ENCODE data around the gene SIM1.

GRCh38 chr6:100353276-100354015 lies 111.3 kb downstream of the SIM1 start:
- TF ChIP-seq EZH2phosphoT487 (IDR thresholded peaks at IDR 0.05; ENCODE audit: borderline replicate concordance): no peak
- no peak for TF ChIP-seq CTCF (conservative IDR thresholded peaks at IDR 0.05; ENCODE audit: low read length)
